Testis (tissue), 3 donors: ENCODE data around the gene TAB2. TPM values are rescaled to one million over a fixed set of nuclear protein-coding genes. Genes with fewer than 3 reads are reported as not detected.

ENCODE experiments used
- DNase-seq: peaks from one replicate; pipeline ENCODE4 v3.0.0-alpha.2; 2019
- H3K27ac ChIP-seq, 2 donors: fragments of 200-600 bp; sonication (generic); one replicate each; pipeline ENCODE4 v1.5.1; 2019
- H3K27me3 ChIP-seq: fragments of 200-600 bp; sonication (generic); one replicate; pipeline ENCODE4 v1.5.1; 2019
- H3K36me3 ChIP-seq: fragments of 200-600 bp; sonication (generic); one replicate; pipeline ENCODE4 v1.5.1; 2017; ENCODE audit warnings: low read depth; ENCODE audit errors: missing control alignments
- H3K4me1 ChIP-seq: fragments of 200-600 bp; sonication (generic); one replicate; pipeline ENCODE4 v1.5.1; 2019
- H3K4me3 ChIP-seq, 2 donors: fragments of 200-600 bp; sonication (generic); one replicate each; pipeline ENCODE4 v1.5.1; 2017 to 2019
- H3K9me3 ChIP-seq: fragments of 200-600 bp; sonication (generic); one replicate; pipeline ENCODE4 v1.5.1; 2017
- CTCF ChIP-seq, 3 experiments: fragments of 450-650 bp in 2 of 3; fragments of 200-600 bp in 1 of 3; sonication (generic) in 1 of 3; IDR thresholded peaks; one replicate each; pipeline ENCODE4 v1.5.1; 2016 to 2019; ENCODE audit warnings: antibody characterized with exemption in 3 of 3, mild to moderate bottlenecking in 2 of 3, moderate library complexity in 1 of 3
- POLR2A ChIP-seq: fragments of 450-650 bp; IDR thresholded peaks from one replicate; pipeline ENCODE4 v1.6.1; 2017; ENCODE audit warnings: antibody characterized with exemption, mild to moderate bottlenecking, moderate library complexity
- WGBS, 2 donors: methylation state at CpG; one replicate each; pipeline ENCODE4 v1.1.5; 2018; 5-methylcytosine and 5-hydroxymethylcytosine counted together
- intact Hi-C: fragments of 100-400 bp; cut with DNase I; formaldehyde crosslinking; loops from one replicate; pipeline ENCODE4 v1.15.1; 2023; ENCODE audit warnings: low total_unique reads
- polyA plus RNA-seq: library from polyadenylated mRNA; stranded (reverse); fragments of 350-450 nt; fragmentation: Illumina TruSeq; extraction: RNeasy Lipid Tissue Mini Kit (QIAGEN cat#74804); gene quantifications from one replicate; pipeline ENCODE4 v1.2.3, GENCODE V29; 2014; ENCODE audit warnings: low read depth, low replicate concordance; ENCODE audit not compliant: insufficient read depth
- total RNA-seq, 2 donors: library from RNA; depleted of rRNA; stranded (reverse); fragments of >200 nt; gene quantifications; one replicate each; pipeline ENCODE4 v1.2.3, GENCODE V29; 2016

The TAB2 gene
- total and polyA plus RNA-seq, 3 donors from 2014 or later, result 45.1 to 84.7 (median 61.0) TPM

DNA sequence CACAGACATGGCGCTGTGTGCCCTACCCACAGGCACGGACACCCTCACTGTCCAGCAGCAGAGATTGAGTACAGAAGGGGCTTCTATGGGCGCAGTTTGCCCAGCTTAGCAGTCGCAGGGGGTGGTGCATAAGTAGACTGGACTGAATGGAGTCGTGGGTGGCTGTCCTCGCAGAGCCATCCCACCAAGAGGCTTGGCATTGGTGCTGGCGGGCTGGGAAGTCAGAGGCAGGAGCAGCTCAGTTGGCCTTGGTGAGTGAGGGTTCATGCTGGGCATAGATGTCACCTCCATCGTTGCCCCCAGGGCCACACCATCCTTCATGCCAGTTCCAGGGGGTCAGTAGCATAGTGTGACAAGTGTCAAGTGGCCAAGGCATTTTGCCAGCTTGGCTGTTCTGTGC is 107.7 kb downstream of the TAB2 start:
- Histone ChIP-seq H3K4me1 (no peaks in the 10 kb centered on the region), H3K4me3 (no peak overlapping the region), H3K36me3 (no peaks in the 10 kb centered on the region), H3K27me3 (no peaks in the 10 kb centered on the region), H3K27ac (no peak overlapping the region), H3K9me3 (no peaks in the 10 kb centered on the region)
- TF ChIP-seq POLR2A (no peak), CTCF (IDR thresholded peaks at IDR 0.05) (no peak)
- intact Hi-C loops, result loop anchor here (5.0 to 10.0 kb wide), 2 partner anchors 98 to 340 kb away; no protein-coding TSS in a partner anchor
- 83 to 89% methylated on average over 8 of the region's 8 CpGs for WGBS, 2 donors
- DNase-seq, result no peak

GRCh38 chr6:149425754-149426153 is 108.2 kb downstream of the TAB2 start:
- no peak for DNase-seq
- intact Hi-C loops, result loop anchor here (5.0 to 10.0 kb wide), 2 partner anchors 98 to 341 kb away; no protein-coding TSS in a partner anchor
- 93 to 98% methylated on average over 5 of the region's 5 CpGs for WGBS, 2 donors

GRCh38 chr6:149428606-149429005 is 111.1 kb downstream of the TAB2 start:
- H3K4me1 ChIP-seq, result no peaks in the 10 kb centered on the region
- no peaks in the 10 kb centered on the region for H3K9me3 ChIP-seq
- no peak for DNase-seq
- H3K36me3 ChIP-seq, result no peaks in the 10 kb centered on the region
- no peaks in the 10 kb centered on the region for H3K27me3 ChIP-seq
- intact Hi-C loops, result loop anchor here (5.0 to 10.0 kb wide), 2 partner anchors 101 to 344 kb away; no protein-coding TSS in a partner anchor
- WGBS, 2 donors, result 96 to 97% methylated on average over 4 of the region's 4 CpGs
- no peak overlapping the region for H3K4me3 ChIP-seq
- no peak overlapping the region for H3K27ac ChIP-seq
- TF ChIP-seq POLR2A (no peak), CTCF (IDR thresholded peaks at IDR 0.05) (no peak)

More at GRCh38 chr6:149425754-149426153, 108.2 kb downstream of the TAB2 start:
- TF ChIP-seq POLR2A (no peak), CTCF (IDR thresholded peaks at IDR 0.05) (no peak)
- no peaks in the 10 kb centered on the region for H3K9me3 ChIP-seq
- no peaks in the 10 kb centered on the region for H3K36me3 ChIP-seq
- no peak overlapping the region for H3K4me3 ChIP-seq
- no peaks in the 10 kb centered on the region for H3K27me3 ChIP-seq
- H3K4me1 ChIP-seq, result no peaks in the 10 kb centered on the region
- no peak overlapping the region for H3K27ac ChIP-seq

GRCh38 chr6:149429427-149430360 is 112.2 kb downstream of the TAB2 start:
- no peak for DNase-seq
- H3K4me1 ChIP-seq, result no peaks in the 10 kb centered on the region
- intact Hi-C loops, result loop anchor here (5.0 to 10.0 kb wide), 2 partner anchors 102 to 345 kb away; no protein-coding TSS in a partner anchor
- H3K4me3 ChIP-seq, result no peak overlapping the region
- H3K27me3 ChIP-seq, result no peaks in the 10 kb centered on the region
- H3K27ac ChIP-seq, result no peak overlapping the region
- 64 to 71% methylated on average over 26 of the region's 26 CpGs for WGBS, 2 donors
- TF ChIP-seq POLR2A (no peak), CTCF (IDR thresholded peaks at IDR 0.05) (no peak)
- no peaks in the 10 kb centered on the region for H3K36me3 ChIP-seq
- H3K9me3 ChIP-seq, result no peaks in the 10 kb centered on the region
